Ovary (tissue), 9 donors: Measurements from ENCODE around the gene TNFRSF11A. TPM values are rescaled to one million over a fixed set of nuclear protein-coding genes. Genes with fewer than 3 reads are reported as not detected.

Source experiments
- DNase-seq, 5 donors: peaks; one replicate each; pipeline ENCODE4 v3.0.0-alpha.2; 2019 to 2020
- H3K27ac ChIP-seq, 2 donors: fragments of 200-600 bp; one replicate each; pipeline versions ENCODE4 v1.5.1 to v1.8.0; 2019 to 2022
- H3K27me3 ChIP-seq: fragments of 200-600 bp; one replicate; pipeline ENCODE4 v1.8.0; 2022
- H3K36me3 ChIP-seq: fragments of 200-600 bp; sonication (generic); one replicate; pipeline ENCODE4 v1.5.1; 2019
- H3K4me1 ChIP-seq: one replicate; pipeline ENCODE4 v1.8.1; 2013; ENCODE audit warnings: mild to moderate bottlenecking, moderate library complexity; ENCODE audit not compliant: insufficient read depth
- H3K4me3 ChIP-seq: fragments of 200-600 bp; sonication (generic); one replicate; pipeline ENCODE4 v1.5.1; 2017
- H3K9me3 ChIP-seq, 2 donors: fragments of 200-600 bp in 1 of 2; sonication (generic) in 1 of 2; one replicate each; pipeline versions ENCODE4 v1.5.1 to v1.8.1; 2013 to 2019; ENCODE audit warnings: mild to moderate bottlenecking in 1 of 2, moderate library complexity in 1 of 2
- EP300 ChIP-seq: sonication (generic); formaldehyde crosslinking; IDR thresholded peaks from one replicate; pipeline ENCODE4 v1.6.1; 2017; ENCODE audit warnings: antibody characterized with exemption
- POLR2A ChIP-seq: fragments of 450-650 bp; IDR thresholded peaks from one replicate; pipeline ENCODE4 v1.6.1; 2017; ENCODE audit warnings: antibody characterized with exemption, mild to moderate bottlenecking, moderate library complexity
- WGBS, 3 donors: extraction: QIAGEN DNeasy Blood & Tissue Kit in 1 of 3; methylation state at CpG; one replicate each; pipeline versions ENCODE4 v1.1.5 to v1.1.7; 2013 to 2017; 5-methylcytosine and 5-hydroxymethylcytosine counted together
- intact Hi-C, 4 donors: fragments of 100-400 bp; cut with DNase I; formaldehyde crosslinking; loops; one replicate each; pipeline versions ENCODE4 v1.11.0 to v1.15.1; 2022 to 2023
- polyA plus RNA-seq, 2 donors: library from polyadenylated mRNA; stranded (reverse); fragments of 200-250 nt in 1 of 2; fragments of 350-450 nt in 1 of 2; fragmentation: Illumina TruSeq in 1 of 2; extraction: RNeasy Lipid Tissue Mini Kit (QIAGEN cat#74804) in 1 of 2; gene quantifications; one replicate each; pipeline ENCODE4 v1.2.3, GENCODE V29; 2013 to 2014
- total RNA-seq, 7 donors: library from RNA; depleted of rRNA in 2 of 7; stranded (reverse); fragments of >200 nt in 2 of 7; fragmentation: NEBNext Ultra II Directional in 3 of 7; extraction: Animal tissue kit (Norgen Biotek cat#: 25700) in 3 of 7; gene quantifications; one replicate each; pipeline versions ENCODE4 v1.1.0 to v1.2.4, GENCODE V29; 2016 to 2023
- TF ChIP-seq, protein P1 (sequence below), 3 donors: fragments of 450-650 bp in 2 of 3; fragments of 200-600 bp in 1 of 3; IDR thresholded peaks; one replicate each; pipeline versions ENCODE4 v1.5.1 to v1.8.0; 2016 to 2022; ENCODE audit warnings: antibody characterized with exemption in 3 of 3, mild to moderate bottlenecking in 1 of 3
- donor health status: DM: no; HTN: no; CAD: no; lungs with moderate emphysema.
- donor health status: DM: no; HTN: no; CAD: no.
- donor health status: Bipolar disorder and iron deficiency.
- donor health status: DM: yes; HTN: yes; CAD: no.
- donor health status: DM: no; HTN: no; CAD: no.
- donor health status: DM: yes; HTN: yes; CAD: no.

TNFRSF11A gene
- total and polyA plus RNA-seq, 9 donors: 0.70 to 9.2 (median 1.8) TPM

DNA sequence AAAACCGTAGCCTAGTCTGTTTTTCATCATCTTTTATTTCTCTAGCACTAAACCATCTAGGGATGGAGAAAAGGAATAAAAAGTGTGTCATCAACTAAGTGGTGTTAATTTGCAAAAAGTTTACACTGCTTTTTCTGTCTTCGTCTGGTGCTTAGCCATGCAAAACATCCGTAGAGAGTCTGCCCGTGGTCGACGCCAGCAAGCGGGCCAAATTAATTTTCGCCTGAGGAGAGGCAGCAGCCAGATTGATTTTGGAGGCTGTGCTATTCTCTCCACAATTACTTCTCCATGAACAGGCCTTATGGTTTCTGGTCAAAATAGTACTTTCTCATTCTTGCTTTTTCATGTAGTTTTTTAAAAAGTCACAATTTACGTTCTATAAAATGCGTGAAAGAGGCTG lies 46.3 kb downstream of the TNFRSF11A start:
- no peak overlapping the region for H3K27ac ChIP-seq
- intact Hi-C loops: no loop called here
- DNase-seq: no peak

DNA sequence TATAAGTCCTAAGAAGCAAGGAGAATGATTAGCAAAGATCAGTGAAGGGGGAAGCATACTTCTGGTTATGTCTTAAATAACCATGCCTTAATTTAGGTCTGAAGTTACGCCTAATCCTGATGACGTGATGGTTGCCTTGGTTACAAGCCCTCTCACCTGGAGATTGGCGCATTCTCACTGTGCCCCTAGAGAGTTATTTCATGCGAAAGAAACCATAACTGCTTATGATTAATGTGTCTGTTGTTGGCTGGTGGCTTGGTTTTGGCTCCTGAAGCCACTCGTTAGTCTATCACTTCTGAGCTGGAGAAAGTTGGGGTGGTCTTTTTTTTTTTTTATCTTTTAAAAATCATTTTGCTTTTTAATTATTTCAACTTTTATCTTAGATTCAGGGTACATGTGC lies 47.0 kb downstream of the TNFRSF11A start:
- H3K4me1 ChIP-seq: no peaks in the 10 kb centered on the region
- no peaks in the 10 kb centered on the region for H3K36me3 ChIP-seq
- H3K27ac ChIP-seq: no peak overlapping the region
- WGBS, 3 donors: 84 to 90% (median 86%) methylated on average over 5 of the region's 5 CpGs
- DNase-seq: no peak
- intact Hi-C loops: no loop called here
- no peak for TF ChIP-seq EP300
- TF ChIP-seq, protein P1, sequence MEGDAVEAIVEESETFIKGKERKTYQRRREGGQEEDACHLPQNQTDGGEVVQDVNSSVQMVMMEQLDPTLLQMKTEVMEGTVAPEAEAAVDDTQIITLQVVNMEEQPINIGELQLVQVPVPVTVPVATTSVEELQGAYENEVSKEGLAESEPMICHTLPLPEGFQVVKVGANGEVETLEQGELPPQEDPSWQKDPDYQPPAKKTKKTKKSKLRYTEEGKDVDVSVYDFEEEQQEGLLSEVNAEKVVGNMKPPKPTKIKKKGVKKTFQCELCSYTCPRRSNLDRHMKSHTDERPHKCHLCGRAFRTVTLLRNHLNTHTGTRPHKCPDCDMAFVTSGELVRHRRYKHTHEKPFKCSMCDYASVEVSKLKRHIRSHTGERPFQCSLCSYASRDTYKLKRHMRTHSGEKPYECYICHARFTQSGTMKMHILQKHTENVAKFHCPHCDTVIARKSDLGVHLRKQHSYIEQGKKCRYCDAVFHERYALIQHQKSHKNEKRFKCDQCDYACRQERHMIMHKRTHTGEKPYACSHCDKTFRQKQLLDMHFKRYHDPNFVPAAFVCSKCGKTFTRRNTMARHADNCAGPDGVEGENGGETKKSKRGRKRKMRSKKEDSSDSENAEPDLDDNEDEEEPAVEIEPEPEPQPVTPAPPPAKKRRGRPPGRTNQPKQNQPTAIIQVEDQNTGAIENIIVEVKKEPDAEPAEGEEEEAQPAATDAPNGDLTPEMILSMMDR (IDR thresholded peaks at IDR 0.05): no peak
- no peak for TF ChIP-seq POLR2A
- H3K4me3 ChIP-seq: no peak overlapping the region
- no peaks in the 10 kb centered on the region for H3K9me3 ChIP-seq
- no peaks in the 10 kb centered on the region for H3K27me3 ChIP-seq

More for the DNA sequence above, 46.3 kb downstream of the TNFRSF11A start:
- TF ChIP-seq POLR2A (no peak), EP300 (no peak)
- TF ChIP-seq, protein P1 (IDR thresholded peaks at IDR 0.05): no peak
- no peaks in the 10 kb centered on the region for H3K9me3 ChIP-seq
- WGBS, 3 donors: 76 to 87% (median 87%) methylated on average over 10 of the region's 10 CpGs
- H3K4me3 ChIP-seq: no peak overlapping the region
- no peaks in the 10 kb centered on the region for H3K27me3 ChIP-seq
- no peaks in the 10 kb centered on the region for H3K36me3 ChIP-seq
- no peaks in the 10 kb centered on the region for H3K4me1 ChIP-seq

DNA sequence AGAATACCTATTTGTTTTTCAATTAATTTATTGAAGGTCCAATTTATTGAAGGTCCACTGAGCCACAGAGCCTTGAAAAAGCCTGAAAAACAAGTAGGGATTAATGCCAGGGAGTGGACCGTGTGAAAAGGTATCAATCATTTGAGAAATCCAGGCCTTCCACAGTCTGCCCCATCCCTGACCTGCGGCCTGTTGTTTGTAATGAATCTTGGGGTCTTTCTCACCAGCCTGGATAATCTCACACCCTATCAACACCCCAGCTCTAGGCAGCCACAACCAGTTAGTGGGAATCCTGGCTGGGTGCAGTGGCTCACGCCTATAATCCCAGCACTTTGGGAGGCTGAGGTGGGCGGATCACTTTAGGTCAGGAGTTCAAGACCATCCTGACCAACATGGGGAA lies 47.8 kb downstream of the TNFRSF11A start:
- 73 to 90% (median 79%) methylated on average over 4 of the region's 4 CpGs for WGBS, 3 donors
- TF ChIP-seq EP300: no peak
- TF ChIP-seq POLR2A: no peak
- TF ChIP-seq, protein P1 (IDR thresholded peaks at IDR 0.05): no peak
- H3K36me3 ChIP-seq: no peaks in the 10 kb centered on the region
- no peak for DNase-seq
- H3K27ac ChIP-seq: no peak overlapping the region
- H3K9me3 ChIP-seq: no peaks in the 10 kb centered on the region
- H3K4me3 ChIP-seq: no peak overlapping the region
- no peaks in the 10 kb centered on the region for H3K27me3 ChIP-seq
- H3K4me1 ChIP-seq: no peaks in the 10 kb centered on the region
- intact Hi-C loops: no loop called here

DNA sequence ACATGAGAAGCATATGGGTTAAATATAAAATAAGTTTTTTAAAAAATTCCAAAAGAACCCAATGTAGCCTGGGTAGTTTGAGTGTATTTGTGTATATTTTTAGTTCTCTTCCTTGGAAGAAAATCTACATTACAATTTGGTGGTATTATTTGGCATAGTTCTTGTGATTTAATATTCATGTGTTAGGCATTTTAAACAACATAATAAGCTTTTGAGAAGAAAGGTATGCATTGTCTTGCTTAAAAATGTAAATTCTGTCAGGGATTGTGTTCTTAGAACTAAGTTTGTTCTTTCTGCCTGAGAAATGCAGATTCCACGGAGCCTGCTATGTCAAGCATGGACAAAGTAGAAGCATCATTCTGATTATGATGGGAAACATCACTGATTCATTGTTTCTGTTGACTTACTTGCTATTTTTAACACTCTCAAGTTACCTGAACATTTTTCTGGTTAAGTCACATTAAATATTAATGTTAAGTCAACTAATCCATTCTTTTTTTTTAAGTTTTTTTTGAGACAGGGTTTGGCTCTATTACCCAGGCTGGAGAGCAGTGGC lies 49.4 kb downstream of the TNFRSF11A start:
- Histone ChIP-seq H3K27ac (no peak overlapping the region), H3K9me3 (no peaks in the 10 kb centered on the region), H3K4me1 (no peaks in the 10 kb centered on the region), H3K36me3 (no peaks in the 10 kb centered on the region), H3K27me3 (no peaks in the 10 kb centered on the region), H3K4me3 (no peak overlapping the region)
- intact Hi-C loops: no loop called here
- WGBS, 3 donors: 23 to 47% (median 37%) methylated on average over 1 of the region's 1 CpG
- TF ChIP-seq POLR2A (no peak), EP300 (no peak)
- TF ChIP-seq, protein P1 (IDR thresholded peaks at IDR 0.05): no peak
- DNase-seq: no peak
